PC-3 (cell line): ENCODE data around the gene MYO5C.

ENCODE experiments used
- EZH2 ChIP-seq: fragments of 300-600 bp; sonication (generic); IDR thresholded peaks from one replicate; pipeline ENCODE4 v1.6.1; 2017; ENCODE audit warnings: antibody characterized with exemption, mild to moderate bottlenecking, low read length; ENCODE audit not compliant: unreplicated experiment
- EZH2phosphoT487 ChIP-seq: fragments of 300-600 bp; sonication (generic); IDR thresholded peaks from 2 replicates; pipeline ENCODE4 v1.6.1; 2018; ENCODE audit warnings: mild to moderate bottlenecking, antibody characterized with exemption, low read length, borderline replicate concordance
- TF ChIP-seq, protein P1 (sequence below): fragments of 300-600 bp; sonication (generic); conservative IDR thresholded peaks from 2 replicates; pipeline ENCODE4 v1.5.1; 2017; ENCODE audit warnings: antibody characterized with exemption, low read depth, mild to moderate bottlenecking, low read length

DNA sequence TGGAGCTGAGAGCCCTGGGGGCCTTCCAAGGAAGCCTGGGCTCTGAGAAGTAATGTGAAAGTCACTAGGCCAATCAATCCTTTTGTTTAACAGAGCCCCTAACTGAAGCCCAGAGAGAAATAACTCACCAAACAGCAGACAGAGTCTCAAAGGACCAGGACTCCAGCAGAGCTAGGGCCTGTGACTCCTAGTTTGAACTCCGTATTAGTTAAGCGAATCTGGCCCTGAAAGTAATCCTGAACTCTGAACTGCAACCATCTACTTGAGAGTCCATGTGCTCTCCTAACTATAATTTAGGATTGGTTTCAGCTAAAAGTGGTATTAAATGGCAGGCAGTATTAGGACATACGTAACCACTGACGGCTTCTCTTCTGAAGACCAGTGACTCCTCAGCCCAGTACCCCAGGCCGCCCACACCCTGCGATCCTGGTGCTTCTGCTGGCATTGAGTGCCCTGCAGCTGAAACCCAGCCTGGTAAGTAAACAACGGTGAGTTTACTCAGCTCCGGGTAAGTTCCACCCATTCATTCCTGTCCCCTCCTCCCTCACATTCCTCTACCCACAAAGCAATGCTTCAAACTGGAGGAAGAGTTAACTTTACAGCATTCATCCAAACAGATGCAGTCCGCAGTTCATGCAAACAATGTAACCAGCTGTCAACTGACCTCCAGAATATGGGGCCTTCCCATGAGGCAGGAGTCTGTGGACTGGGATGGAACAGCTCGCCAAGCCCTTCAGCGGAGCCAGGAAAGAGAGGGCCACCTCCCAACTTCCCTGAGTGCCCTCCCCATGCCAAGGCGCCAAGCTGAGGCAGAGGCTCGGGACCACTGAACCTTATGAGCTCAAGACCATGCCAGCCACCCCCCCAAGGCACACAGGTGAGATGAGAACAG is 7.3 kb downstream of the MYO5C start:
- TF ChIP-seq, protein P1, sequence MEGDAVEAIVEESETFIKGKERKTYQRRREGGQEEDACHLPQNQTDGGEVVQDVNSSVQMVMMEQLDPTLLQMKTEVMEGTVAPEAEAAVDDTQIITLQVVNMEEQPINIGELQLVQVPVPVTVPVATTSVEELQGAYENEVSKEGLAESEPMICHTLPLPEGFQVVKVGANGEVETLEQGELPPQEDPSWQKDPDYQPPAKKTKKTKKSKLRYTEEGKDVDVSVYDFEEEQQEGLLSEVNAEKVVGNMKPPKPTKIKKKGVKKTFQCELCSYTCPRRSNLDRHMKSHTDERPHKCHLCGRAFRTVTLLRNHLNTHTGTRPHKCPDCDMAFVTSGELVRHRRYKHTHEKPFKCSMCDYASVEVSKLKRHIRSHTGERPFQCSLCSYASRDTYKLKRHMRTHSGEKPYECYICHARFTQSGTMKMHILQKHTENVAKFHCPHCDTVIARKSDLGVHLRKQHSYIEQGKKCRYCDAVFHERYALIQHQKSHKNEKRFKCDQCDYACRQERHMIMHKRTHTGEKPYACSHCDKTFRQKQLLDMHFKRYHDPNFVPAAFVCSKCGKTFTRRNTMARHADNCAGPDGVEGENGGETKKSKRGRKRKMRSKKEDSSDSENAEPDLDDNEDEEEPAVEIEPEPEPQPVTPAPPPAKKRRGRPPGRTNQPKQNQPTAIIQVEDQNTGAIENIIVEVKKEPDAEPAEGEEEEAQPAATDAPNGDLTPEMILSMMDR: no peak
- TF ChIP-seq EZH2phosphoT487: no peak
- no peak for TF ChIP-seq EZH2
